ENCODE measurements around the gene TCF12. TPM values are rescaled to one million over a fixed set of nuclear protein-coding genes. Genes with fewer than 3 reads are reported as not detected.

Gene TCF12
- total RNA-seq, 1 experiment from 2014 or later = 157 TPM

DNA sequence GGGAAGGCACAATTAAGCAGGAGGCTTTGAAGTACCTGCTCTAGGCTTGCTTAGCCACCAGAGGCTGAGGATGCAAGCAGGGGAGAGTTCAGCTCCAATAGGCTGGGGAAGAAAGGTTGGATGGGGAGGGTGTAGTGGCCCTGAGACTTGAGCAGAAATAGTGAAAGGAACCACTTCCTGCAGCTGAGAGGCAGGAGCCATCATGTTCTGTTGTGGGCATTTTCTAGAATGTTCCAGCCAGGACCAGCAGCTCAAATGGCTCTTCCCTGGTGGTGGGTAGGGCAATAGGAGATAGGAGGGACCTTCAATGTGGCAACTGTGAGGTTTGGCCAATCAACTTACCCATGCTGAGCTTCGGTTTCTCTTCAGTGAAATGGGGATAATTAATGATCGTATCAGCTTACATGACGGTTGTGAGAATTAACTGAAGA is 378.7 kb downstream of the TCF12 start:
- DNase-seq (ENCODE audit: low read depth) = no peak

DNA sequence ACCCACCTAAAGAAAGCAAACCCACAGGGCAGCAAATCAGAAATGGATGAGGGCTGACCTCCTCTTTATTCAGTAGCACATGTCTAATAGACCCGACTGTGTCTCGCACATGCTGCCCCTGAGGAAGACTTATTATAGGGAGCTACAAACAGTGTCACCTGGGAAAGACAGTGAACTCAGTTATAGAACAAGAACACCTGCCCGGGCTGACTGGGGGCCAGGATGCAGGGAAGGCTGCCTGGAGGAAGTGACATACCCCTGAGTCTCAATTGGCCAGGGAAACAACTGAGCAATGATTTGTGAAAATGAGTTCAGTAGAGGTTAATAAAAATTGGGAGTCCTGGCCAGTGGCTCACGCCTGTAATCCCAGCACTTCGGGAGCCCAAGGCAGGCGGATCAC is 379.2 kb downstream of the TCF12 start:
- no peak for DNase-seq (ENCODE audit: low read depth)

DNA sequence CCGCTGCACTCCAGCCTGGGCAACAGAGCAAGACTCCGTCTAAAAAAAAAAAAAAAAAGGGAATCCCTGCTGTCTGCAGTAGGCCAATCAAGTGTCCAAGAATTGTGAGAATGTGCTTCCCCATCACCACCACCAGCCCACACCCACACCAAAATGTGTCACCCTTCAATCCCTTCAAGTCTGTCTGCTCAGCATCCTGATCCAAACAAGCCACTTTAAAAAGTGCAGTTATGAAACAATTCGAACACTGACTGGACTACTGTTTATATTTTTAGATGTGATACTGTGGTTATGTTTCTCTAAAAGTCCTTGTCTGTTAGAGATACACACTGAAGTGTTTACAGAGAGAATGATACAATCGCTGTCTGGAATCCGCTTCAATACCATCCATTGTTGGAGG is 379.8 kb downstream of the TCF12 start:
- peak; percentile 18 for DNase-seq (ENCODE audit: low read depth)

DNA sequence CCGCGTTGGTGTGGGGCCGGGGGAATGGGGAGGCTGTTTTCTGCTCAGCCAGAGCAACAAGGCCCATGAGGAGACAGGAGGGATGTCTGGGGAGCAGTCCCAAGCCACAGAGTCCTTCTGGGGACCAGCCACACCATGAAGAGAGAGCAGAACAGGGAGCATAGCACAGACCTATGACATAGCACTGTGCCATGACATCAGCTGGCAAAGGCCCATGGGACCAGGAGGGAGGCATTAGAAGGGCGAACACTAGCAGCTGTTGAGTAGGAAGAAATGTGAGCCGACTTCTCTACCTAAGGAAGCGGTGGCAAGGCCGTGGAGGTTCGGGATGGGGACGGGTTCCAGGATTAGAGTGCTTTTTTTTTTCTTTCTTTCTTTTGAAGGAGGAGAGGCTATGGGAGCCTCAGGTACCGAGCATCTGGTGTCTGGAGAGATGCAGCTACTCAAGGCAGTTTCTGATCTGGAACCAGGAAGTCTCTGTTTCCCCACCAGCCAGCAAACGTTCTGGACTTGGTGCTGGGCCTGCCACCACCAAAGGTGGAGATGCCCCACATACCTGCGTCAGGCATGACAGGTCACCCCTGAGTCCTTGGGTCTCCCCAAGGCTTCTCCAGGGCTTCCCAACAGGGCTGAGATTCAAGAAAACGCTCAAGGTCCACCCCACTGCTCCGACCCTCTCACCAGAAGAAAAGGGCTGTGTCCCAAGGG is 380.6 kb downstream of the TCF12 start:
- no peak for DNase-seq (ENCODE audit: low read depth)

DNA sequence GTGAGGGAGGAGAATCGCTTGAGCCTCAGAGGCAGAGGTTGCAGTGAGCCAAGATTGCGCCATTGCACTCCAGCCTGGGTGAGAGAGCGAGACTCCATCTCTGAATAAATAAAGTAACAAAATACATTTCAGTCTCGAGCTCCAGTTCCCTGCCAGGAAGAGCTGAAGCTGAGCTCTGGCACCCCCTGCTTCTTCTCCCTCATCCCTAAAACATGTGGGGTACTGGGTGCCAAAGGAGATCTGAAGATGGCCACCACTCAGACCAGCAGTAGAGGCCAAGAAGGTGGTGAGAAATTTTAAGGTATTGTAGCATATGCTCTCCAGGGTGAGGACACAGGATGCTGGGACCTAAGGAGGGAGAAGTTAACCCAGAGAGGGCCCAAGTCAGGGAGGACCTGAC is 382.9 kb downstream of the TCF12 start:
- DNase-seq (ENCODE audit: low read depth) = no peak

DNA sequence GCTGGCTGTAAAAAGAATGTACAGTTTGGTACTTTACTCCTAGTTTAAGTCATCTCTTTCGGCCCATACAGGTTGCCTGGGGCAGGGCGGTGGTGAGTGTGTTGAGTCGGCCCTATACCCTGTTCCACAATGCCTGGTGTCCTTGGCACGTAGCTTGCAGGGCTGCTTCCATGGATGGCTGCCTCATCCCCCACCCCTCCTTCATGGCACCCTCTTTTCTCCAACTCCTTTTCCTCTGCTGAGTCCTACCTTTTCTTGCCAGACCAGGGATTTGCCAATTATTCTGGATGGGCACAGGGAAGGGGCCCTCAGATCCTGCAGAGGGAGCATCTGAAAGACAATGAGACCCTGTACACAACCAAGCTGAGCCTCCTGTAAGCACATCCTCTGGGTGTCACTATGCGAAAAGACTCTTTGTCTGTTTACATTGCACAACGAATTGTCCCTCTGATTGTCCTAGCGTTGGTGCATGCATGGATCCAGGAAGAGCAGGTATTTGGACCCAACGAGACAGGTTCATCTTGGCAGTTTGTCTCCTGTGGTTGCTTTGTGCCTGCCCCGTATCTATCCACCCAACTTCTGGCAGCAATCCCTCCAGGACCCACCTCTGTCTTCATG is 384.3 kb downstream of the TCF12 start:
- DNase-seq (ENCODE audit: low read depth) = no peak

DNA sequence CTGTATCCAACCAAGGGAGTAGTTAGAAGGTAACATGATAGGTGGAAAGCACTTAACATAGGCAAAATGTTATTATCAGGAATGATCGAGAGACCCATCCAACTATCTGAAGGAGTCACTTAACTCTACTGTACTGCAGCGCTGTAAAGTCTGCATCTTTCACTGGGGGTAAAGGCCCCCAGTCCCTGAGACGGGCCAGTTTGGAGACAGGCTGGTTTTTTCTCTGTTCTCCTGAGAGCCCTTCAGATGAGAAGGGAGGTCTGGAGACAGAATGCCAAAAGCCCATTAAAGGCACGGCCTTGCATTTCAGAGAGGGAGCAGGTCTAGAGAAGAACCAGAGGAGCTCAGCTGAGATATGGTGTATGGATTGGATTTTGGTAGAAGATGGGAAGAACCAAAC is 386.6 kb downstream of the TCF12 start:
- no peak for DNase-seq (ENCODE audit: low read depth)

DNA sequence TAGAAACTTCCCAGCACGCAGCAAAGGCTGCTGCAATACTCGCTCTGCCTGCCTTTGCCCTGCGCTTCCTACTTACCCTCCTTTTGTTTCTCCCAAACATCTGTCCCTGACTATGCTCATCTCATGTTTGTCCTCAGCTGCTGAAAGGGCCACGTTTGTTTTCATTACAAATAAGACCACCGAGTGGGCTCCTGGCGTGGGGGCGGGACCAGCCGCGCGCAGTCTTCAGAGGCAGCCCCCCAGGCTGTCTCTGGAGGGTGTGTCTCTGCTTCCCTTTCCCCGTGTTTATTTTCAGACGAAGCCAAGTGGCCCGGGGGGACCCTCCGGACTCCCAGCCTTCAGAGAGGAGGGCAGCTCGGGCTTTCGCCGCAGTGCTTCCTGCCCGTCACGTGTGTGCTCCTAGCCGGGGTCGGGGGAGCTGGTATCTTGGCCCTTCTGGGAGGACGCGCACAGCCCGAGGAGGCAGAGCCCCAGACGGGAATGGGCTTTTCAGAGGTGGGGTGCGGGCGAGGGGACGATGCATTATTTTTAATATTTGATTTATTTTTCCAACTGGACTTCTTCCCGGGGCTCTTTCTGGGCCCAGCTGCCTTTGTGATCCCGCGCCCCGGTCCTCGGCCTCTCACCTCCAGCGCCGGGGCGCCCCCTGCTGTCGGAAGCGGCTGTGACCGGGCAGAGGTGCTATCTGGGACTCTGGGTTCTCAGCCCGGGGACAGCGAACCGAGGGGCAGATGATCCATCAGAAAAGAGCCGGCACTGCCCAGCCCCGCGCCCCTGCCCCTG is 387.9 kb downstream of the TCF12 start:
- peak; percentile 68 for DNase-seq (ENCODE audit: low read depth)

DNA sequence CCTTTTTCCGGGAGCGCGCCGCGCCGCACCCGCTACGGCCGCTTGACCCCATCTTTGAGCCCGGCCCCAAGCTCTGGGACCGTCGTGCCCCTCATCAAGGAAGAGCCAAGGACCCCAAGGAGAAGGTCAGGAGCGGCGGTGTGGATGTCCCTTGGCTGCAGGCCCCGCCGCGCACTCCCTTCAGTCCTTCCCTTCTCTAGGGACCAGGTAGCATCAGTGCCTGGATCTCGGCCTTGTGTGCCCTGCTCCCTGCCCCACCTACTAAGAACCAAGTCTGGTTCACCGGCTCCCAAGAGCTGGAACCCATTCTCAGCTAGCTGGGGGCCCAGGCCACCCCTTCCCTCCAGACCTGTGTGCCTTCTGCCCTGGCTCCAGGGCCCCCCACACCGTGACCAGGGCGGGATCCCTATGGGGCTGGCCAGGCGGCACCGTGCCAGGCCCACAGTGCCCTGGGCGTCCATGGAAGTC is 388.5 kb downstream of the TCF12 start:
- DNase-seq (ENCODE audit: low read depth) = peak; percentile 16

DNA sequence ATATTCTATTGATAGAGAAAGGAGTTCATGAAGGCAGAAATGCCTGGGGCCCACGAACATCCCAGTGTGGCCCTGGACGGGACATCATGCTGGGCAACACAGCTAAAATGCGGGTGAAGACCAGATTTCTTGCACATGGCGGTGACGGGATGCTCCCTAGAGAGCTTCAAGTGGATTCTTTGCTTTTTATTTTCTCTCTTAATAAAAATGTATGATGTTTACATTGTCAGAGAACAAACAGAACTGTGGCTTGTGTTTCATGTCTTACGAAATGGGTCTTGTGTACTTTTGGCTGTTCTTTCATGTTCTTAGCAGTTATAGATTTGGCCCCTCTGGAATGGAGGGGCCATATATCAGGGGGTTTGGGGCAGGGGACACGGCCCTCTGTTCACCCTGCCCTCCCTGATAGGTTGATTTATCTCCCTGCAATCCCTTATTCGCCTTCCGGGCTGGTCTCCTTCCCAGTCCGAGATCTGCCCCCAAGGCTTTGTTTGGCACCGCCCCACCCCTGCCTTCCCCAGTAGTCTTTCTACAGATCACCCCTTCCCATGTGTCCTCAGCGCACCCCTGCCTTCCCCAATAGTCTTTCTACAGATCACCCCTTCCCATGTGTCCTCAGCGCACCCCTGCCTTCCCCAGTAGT is 389.2 kb downstream of the TCF12 start:
- DNase-seq (ENCODE audit: low read depth) = no peak

DNA sequence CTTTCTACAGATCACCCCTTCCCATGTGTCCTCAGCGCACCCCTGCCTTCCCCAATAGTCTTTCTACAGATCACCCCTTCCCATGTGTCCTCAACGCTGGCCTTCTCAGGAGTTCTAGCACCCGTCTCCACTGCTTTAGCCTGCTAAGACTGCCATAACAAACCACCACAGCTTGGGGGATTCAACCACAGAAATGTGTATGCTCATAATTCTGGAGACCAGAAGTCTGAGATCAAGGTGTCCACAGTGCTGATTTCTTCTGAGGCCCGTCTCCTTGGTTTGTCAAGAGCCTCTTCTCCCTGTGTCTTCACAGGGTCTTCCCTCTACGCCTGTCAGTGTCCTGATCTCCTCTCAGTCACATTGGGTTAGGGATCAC is 389.7 kb downstream of the TCF12 start:
- no peak for DNase-seq (ENCODE audit: low read depth)

DNA sequence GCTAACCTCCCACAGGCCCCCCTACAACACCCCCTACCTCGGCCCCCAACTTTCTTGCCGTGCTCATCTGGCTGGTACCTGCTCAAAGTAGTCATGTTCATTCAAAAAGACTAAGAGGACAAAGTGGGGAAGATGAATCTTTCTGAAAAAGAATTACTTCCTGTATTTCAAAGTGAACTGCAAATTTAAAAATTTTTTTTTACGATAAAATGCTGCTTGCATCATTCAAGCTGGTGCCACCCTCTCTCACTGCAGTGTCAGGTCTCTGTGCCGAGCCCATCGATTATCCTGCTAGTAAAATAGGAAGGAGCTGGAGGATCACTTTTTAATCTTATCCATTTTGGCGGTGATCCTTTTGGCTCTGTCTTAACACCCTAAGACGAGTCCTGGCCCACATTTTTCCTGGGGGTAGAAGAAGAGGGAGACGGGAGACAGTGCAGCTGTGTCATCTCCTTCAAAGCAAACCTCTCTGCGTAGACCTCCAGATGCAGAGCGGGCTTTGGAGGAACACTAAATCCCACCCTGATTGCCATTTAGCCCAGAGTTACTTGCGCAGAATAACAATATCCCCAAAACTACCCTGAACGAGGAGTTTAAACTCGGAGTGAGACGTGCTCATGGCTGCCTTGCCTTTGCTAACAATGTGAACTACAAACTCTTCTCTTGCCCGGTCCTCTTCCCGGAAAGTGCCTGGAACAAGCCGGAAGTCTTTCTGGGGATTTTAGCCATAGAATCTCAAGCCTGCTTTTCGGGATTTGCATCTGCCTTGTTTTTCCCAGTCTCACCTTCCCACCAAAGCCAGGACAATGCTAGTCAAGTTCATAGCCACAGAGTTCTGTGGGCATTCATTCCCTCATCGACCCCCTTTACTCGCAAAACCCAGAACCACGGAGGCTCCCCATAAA is 391.7 kb downstream of the TCF12 start:
- DNase-seq (ENCODE audit: low read depth) = no peak

DNA sequence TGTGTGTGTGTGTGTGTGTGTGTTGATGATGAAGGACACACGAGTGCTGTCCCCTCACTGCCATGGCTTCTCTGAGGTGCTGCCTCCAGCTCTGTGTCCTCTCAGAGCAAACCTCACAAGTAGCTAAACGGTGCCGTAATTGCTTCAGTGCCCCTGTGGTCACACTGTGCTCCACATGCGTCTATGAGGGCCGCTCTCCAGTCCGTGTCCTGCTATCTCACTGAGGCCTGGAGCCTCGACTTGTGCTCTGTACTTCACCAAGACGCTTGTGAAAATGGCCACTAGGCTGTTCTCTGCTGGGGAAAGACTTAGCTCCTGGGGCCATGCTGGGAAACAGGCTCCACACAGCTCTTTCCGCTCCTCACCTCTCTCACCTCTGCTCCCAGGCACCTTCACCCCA is 392.4 kb downstream of the TCF12 start:
- no peak for DNase-seq (ENCODE audit: low read depth)

DNA sequence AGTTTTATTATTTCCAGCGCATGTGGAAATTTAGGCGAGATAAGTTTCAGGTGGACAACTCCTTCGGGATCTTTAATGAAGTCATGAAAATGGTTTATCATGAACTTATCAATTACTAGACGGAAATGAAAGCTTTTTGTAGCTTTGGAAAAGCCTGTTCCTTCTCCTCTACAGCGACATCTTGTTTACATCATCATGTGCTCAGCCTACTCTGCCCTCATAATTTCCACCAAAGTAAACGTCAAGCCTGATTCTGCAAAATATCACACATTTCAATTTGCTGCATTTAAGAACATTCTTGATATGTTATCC is 393.5 kb downstream of the TCF12 start:
- no peak for DNase-seq (ENCODE audit: low read depth)

DNA sequence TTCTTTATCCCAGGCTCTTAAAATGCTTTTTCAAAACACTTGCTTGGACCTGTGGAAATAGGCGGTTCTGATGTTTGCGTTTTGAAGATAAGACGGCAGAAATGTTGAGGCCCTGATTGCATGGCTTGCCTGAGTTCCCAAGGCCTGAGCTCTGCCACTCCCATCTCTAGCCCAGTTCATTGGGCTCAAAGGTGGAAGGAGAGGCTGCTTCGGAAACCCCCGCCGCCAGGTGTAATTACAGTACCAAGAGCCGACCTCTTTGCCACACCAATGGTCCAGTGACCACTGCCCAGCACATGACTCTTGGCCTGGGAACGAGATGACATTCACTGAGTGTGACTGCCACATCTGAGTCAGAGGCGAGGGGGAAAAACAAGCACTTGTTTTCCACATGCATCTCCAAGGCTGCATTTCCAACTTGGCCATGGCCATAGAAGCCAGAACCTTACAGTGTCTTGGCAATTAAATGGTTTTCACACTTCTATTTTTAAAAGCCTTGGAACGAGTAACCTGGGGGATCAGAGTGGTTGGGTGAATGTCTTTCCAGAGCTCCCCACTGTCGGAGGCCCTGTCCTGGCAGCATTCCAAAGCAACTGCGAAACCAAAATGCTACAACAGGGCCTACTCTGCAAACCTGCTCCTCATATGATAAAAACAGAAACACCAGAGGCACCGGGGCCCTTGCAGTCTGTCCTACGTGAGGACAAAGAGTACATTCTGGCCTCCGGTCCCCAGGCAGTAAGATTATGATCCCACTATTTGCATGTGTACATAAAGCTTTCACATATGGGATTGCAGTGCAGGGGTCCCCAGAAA is 394.1 kb downstream of the TCF12 start:
- DNase-seq (ENCODE audit: low read depth) = no peak

DNA sequence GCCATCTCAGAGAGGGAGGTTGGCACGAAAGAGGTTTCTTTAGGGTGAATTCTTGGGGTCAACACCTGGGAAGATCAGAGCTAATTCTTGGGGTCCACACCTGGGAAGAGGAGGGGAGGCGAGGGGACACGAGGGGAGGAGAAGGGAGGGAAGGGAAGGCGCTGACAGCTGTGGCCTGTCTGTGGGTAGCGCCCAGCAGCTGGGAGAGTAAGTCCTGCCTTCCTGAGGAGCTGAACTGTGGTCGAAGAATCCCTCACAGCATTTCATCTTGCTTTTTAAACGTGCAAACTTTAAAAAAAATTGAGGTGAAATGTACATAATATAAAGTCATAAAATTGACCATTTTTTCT is 394.7 kb downstream of the TCF12 start:
- no peak for DNase-seq (ENCODE audit: low read depth)

DNA sequence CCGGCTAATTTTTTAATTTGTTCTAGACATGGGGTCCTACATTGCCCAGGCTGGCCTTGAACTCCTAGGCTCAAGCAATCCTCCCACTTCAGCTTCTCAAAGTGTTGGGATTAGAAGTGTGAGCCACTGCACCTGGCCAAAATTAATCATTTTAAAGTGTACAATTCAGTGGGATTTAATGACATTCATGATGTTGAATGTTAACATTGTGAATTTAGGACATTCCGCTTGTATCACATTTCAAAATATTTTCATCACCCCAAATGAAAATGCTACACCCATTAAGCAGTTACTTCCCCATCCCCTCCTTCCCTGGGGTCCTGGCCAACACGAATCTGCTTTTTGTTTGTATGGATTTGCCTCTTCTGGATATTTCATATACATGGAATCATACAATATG is 395.8 kb downstream of the TCF12 start:
- DNase-seq (ENCODE audit: low read depth) = no peak

DNA sequence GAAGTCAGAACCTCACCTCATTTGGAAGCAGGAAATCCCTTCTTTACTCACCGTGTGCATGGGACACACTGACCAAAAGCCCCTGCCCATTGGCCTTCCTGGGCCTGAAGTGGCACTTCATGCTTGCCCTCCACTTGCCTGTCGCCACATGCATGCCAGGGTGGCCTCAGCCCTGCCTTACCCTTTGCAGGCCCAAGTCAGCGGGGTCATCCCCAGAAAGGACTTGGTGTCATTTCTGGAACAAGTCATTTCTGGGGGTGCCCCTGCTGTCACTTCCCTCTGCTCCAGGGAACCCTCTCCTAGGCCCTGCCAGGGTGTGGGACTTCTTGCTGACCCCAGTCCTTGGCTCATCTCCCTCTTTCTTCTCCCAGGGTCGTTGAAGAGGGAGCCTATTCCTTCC is 398.0 kb downstream of the TCF12 start:
- no peak for DNase-seq (ENCODE audit: low read depth)

DNA sequence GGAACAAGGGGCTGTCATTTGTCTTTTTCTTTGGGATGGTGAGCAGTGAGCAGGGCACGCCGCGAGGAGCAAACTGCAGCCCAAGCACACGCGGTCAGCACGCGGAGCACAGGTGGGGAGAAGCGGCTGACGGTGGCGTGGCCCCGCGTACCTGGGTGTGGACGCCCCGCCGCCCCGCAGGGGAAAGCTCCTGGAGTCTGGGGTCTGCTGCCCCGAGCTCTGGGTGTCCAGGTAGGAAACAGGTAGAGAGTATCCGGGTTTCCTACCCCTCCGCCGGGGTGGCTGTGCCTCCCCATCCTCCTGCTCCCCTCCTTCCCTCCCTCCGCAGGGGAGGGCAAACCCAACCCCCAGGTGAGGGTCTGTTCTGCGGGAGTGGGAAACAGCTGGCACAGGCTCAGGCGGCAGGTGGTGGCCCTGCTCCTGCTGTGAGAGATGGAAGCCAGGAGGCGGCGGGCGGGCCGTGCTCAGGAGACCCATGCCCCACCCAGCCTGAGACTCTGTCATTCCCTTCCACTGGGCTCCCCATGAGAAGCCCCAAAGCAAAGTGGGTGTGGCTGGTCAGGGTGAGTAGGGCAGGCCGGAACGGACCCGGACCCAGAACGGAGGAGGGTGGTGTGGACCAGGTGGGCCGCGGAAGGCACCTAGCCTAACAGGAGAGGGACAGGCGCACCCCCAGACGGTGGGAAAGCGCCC is 400.9 kb downstream of the TCF12 start:
- no peak for DNase-seq (ENCODE audit: low read depth)

DNA sequence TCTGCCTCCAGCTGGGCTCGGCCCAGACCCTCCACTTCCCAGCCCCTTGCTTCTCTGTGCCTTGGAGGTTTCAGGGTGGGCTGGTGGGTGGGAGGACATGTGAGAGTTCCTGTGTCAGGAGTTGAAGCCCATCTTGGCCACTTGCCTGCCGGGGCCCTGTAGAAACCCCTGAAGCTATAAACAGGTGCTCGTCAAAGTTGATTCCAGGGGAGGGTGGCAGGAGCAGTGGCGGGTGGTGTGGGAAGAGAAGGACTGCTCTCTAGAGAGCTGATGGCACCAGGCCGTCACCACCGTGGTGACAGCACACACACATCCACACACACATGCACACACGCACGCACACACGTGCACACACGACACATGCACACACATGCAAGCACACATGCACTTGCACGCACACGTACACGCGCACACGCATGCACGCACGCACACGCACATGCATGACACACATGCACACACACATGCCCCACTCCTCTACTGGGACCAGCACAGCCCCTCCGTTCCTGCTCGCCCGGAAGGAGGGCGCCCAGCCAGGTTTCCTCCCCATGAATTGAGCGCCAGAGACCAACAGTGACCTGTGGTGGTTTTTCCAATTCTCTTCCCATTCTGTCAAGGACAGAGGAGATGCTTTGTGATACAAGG is 401.6 kb downstream of the TCF12 start:
- DNase-seq (ENCODE audit: low read depth) = no peak
